Calu3 (cell line): ENCODE data around the gene KIF21A. TPM values are rescaled to one million over a fixed set of nuclear protein-coding genes. Genes with fewer than 3 reads are reported as not detected.
"Not testable (repeated sequence)": the region's sequence is repeated elsewhere in the genome, so short reads cannot be mapped to it uniquely, and the experiment has no call there.

Source experiments
- BruUV-seq: library from RNA; stranded (reverse); fragments of 400-500 nt; replicated peaks from 2 replicates; lab custom pipeline; 2021; lab: Mats Ljungman, UMichigan
- CTCF ChIA-PET: fragments of 300-600 bp; sonication (Branson Sonifier 250); formaldehyde crosslinking; loops from one replicate; lab custom pipeline; 2022; ENCODE audit warnings: antibody characterized with exemption; lab: Charles Lee
- DNase-seq: peaks from one replicate; pipeline ENCODE4 v3.0.0; 2022
- H3K27ac Mint-ChIP-seq: one replicate; pipeline ENCODE4 v1.8.0; 2022; ENCODE audit warnings: mixed read lengths; ENCODE audit not compliant: unreplicated experiment
- H3K27me3 Mint-ChIP-seq: one replicate; pipeline ENCODE4 v1.8.0; 2022; ENCODE audit warnings: mixed read lengths; ENCODE audit not compliant: unreplicated experiment
- H3K36me3 Mint-ChIP-seq: one replicate; pipeline ENCODE4 v1.8.0; 2022; ENCODE audit warnings: mild to moderate bottlenecking, moderate library complexity, mixed read lengths; ENCODE audit not compliant: insufficient read depth, unreplicated experiment
- H3K4me1 Mint-ChIP-seq: one replicate; pipeline ENCODE4 v1.8.0; 2022; ENCODE audit warnings: mild to moderate bottlenecking, low read depth, mixed read lengths; ENCODE audit not compliant: unreplicated experiment
- H3K4me3 Mint-ChIP-seq: one replicate; pipeline ENCODE4 v1.8.0; 2022; ENCODE audit warnings: mild to moderate bottlenecking, low read depth, moderate library complexity, mixed read lengths; ENCODE audit not compliant: unreplicated experiment
- H3K9me3 Mint-ChIP-seq: one replicate; pipeline ENCODE4 v1.8.0; 2022; ENCODE audit warnings: low read depth, mixed read lengths; ENCODE audit not compliant: unreplicated experiment
- CTCF ChIP-seq: fragments of 200-600 bp; IDR thresholded peaks from one replicate; pipeline ENCODE4 v1.8.0; 2022; ENCODE audit warnings: antibody characterized with exemption; ENCODE audit not compliant: unreplicated experiment
- intact Hi-C: fragments of 100-400 bp; cut with micrococcal nuclease; formaldehyde crosslinking; loops from one replicate; pipeline ENCODE4 v1.10.0; 2022; ENCODE audit not compliant: unreplicated experiment
- total RNA-seq: library from RNA; stranded (reverse); gene quantifications from 2 replicates; pipeline ENCODE4 v1.2.3, GENCODE V29; 2022

Gene KIF21A
- total RNA-seq, 1 experiment from 2014 or later = 28.7 TPM

GRCh38 chr12:39476894-39477293 is 34.0 kb upstream of the KIF21A start:
- no peak for DNase-seq
- Mint-ChIP-seq H3K36me3 (no peaks in the 10 kb centered on the region), H3K27ac (no peak overlapping the region), H3K4me3 (no peak overlapping the region), H3K4me1 (no peaks in the 10 kb centered on the region), H3K9me3 (peaks cover 2% of the 10 kb centered on the region), H3K27me3 (no peaks in the 10 kb centered on the region)
- intact Hi-C loops = no loop called here
- no TSS peak for BruUV-seq
- CTCF ChIA-PET = no interaction called here
- no peak for TF ChIP-seq CTCF

GRCh38 chr12:39476121-39476520 is 33.2 kb upstream of the KIF21A start:
- Mint-ChIP-seq H3K36me3 (no peaks in the 10 kb centered on the region), H3K27ac (no peak overlapping the region), H3K4me3 (no peak overlapping the region), H3K9me3 (peaks cover 2% of the 10 kb centered on the region), H3K4me1 (no peaks in the 10 kb centered on the region), H3K27me3 (no peaks in the 10 kb centered on the region)
- no TSS peak for BruUV-seq
- TF ChIP-seq CTCF = no peak
- intact Hi-C loops = no loop called here
- no peak for DNase-seq
- CTCF ChIA-PET = no interaction called here

GRCh38 chr12:39475136-39475535 is 32.2 kb upstream of the KIF21A start:
- BruUV-seq, H3K36me3 Mint-ChIP-seq, H3K27ac Mint-ChIP-seq, DNase-seq, H3K4me3 Mint-ChIP-seq, H3K4me1 Mint-ChIP-seq, intact Hi-C loops, H3K9me3 Mint-ChIP-seq, H3K27me3 Mint-ChIP-seq, CTCF ChIA-PET: not testable (repeated sequence)

GRCh38 chr12:39467432-39467870 is 24.5 kb upstream of the KIF21A start:
- CTCF ChIA-PET = no interaction called here
- no peaks in the 10 kb centered on the region for H3K4me1 Mint-ChIP-seq
- intact Hi-C loops = no loop called here

More at GRCh38 chr12:39467432-39467870, 24.5 kb upstream of the KIF21A start:
- no peak for DNase-seq
- Mint-ChIP-seq H3K27me3 (no peaks in the 10 kb centered on the region), H3K36me3 (no peaks in the 10 kb centered on the region), H3K9me3 (no peaks in the 10 kb centered on the region), H3K4me3 (no peak overlapping the region), H3K27ac (no peak overlapping the region)
- no peak for TF ChIP-seq CTCF
- no TSS peak for BruUV-seq
